Left ventricle myocardium inferior (tissue), 1 donor: Measurements from ENCODE around the gene LSAMP. TPM values are rescaled to one million over a fixed set of nuclear protein-coding genes. Genes with fewer than 3 reads are reported as not detected.

ENCODE experiments used
- DNase-seq: peaks from one replicate; pipeline ENCODE4 v3.0.0-alpha.2; 2020
- H3K27ac ChIP-seq: fragments of 200-600 bp; replicated peaks from 2 replicates; pipeline ENCODE4 v1.8.0; 2021
- H3K27me3 ChIP-seq: fragments of 200-600 bp; 2 replicates; pipeline ENCODE4 v1.8.0; 2021; ENCODE audit warnings: low read depth
- H3K36me3 ChIP-seq: fragments of 200-600 bp; 2 replicates; pipeline ENCODE4 v1.8.0; 2021
- H3K4me1 ChIP-seq: fragments of 200-600 bp; 2 replicates; pipeline ENCODE4 v1.8.0; 2021
- H3K4me3 ChIP-seq: fragments of 200-600 bp; 2 replicates; pipeline ENCODE4 v1.8.0; 2021; ENCODE audit warnings: mild to moderate bottlenecking, moderate library complexity
- H3K9me3 ChIP-seq: fragments of 200-600 bp; replicated peaks from 2 replicates; pipeline ENCODE4 v1.8.0; 2021
- CTCF ChIP-seq: fragments of 200-600 bp; IDR thresholded peaks from 2 replicates; pipeline ENCODE4 v1.8.0; 2021; ENCODE audit warnings: antibody characterized with exemption, mild to moderate bottlenecking, borderline replicate concordance
- intact Hi-C: fragments of 100-400 bp; cut with micrococcal nuclease; formaldehyde crosslinking; loops from one replicate; pipeline ENCODE4 v1.11.0; 2022
- total RNA-seq: library from RNA; stranded (reverse); fragmentation: NEBNext Ultra II Directional; extraction: Animal tissue kit (Norgen Biotek cat#: 25700); gene quantifications from one replicate; pipeline ENCODE4 v1.2.1, GENCODE V29; 2021
- donor health status: DM: no; HTN: yes; CAD: no; lungs with severe emphysema.

LSAMP gene
- total RNA-seq, 1 donor from 2014 or later = 1.2 TPM

- no peak for DNase-seq
- no peaks in the 10 kb centered on the region for H3K4me1 ChIP-seq
- H3K27ac ChIP-seq = no peak overlapping the region
- no peaks in the 10 kb centered on the region for H3K36me3 ChIP-seq
- intact Hi-C loops = no loop called here
- no peaks in the 10 kb centered on the region for H3K27me3 ChIP-seq
- TF ChIP-seq CTCF = no peak
- H3K9me3 ChIP-seq = no peaks in the 10 kb centered on the region
- H3K4me3 ChIP-seq = no peak overlapping the region
These were observed 410.5 kb downstream of the LSAMP start for GRCh38 chr3:116034794-116035193.

DNA sequence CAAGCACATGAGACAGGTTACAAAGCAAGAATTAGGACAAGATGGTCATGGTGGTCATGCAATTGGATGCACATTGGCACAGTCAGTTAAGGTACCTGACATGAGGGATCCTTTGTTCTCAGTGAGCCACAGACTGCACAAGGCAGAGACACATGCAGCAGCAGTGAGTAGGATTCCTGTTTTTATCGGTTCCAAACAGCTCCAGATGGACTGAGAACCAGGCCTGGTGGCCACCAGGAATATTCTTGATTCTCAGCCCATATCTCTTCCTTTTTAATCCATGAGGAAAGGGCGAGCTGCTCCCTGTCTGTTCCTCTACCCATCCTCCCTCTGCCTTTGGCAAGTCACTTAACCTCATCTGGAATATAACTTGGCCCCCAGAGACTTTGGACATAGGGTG, 411.2 kb downstream of the LSAMP start:
- no peaks in the 10 kb centered on the region for H3K27me3 ChIP-seq

DNA sequence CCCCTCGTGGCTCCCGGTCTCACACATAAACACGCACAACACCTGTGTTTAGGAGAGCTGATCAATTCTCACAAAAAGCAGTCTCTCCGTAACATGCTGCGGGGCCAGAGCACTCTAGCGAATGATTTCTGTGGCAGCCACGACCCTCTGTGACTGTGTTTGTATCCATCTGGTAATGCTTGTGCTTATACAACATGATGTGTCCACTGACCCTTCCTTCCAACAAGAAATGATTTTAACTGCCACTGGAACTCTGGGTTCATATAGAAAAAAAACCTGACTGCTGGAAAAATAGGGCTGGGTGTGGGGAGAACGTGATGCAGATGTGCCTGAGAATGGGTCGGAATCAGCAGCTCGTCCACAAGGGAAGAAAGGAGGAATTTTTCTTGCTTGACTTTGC, 411.8 kb downstream of the LSAMP start:
- TF ChIP-seq CTCF = no peak
- no peaks in the 10 kb centered on the region for H3K27me3 ChIP-seq
- DNase-seq = no peak
- no peak overlapping the region for H3K27ac ChIP-seq
- H3K36me3 ChIP-seq = no peaks in the 10 kb centered on the region
- no peak overlapping the region for H3K4me3 ChIP-seq
- intact Hi-C loops = no loop called here
- H3K4me1 ChIP-seq = no peaks in the 10 kb centered on the region
- no peaks in the 10 kb centered on the region for H3K9me3 ChIP-seq

More for the DNA sequence above, 411.2 kb downstream of the LSAMP start:
- intact Hi-C loops = no loop called here
- TF ChIP-seq CTCF = no peak
- Histone ChIP-seq H3K27ac (no peak overlapping the region), H3K9me3 (no peaks in the 10 kb centered on the region), H3K4me3 (no peak overlapping the region), H3K36me3 (no peaks in the 10 kb centered on the region), H3K4me1 (no peaks in the 10 kb centered on the region)
- no peak for DNase-seq

GRCh38 chr3:116032176-116032575, 413.1 kb downstream of the LSAMP start:
- intact Hi-C loops = no loop called here
- TF ChIP-seq CTCF = no peak
- DNase-seq = no peak
- Histone ChIP-seq H3K27me3 (no peaks in the 10 kb centered on the region), H3K36me3 (no peaks in the 10 kb centered on the region), H3K27ac (no peak overlapping the region), H3K4me1 (no peaks in the 10 kb centered on the region), H3K4me3 (no peak overlapping the region), H3K9me3 (no peaks in the 10 kb centered on the region)

- Histone ChIP-seq H3K27me3 (no peaks in the 10 kb centered on the region), H3K4me3 (no peak overlapping the region), H3K27ac (no peak overlapping the region), H3K9me3 (no peaks in the 10 kb centered on the region), H3K36me3 (no peaks in the 10 kb centered on the region), H3K4me1 (no peaks in the 10 kb centered on the region)
- no peak for TF ChIP-seq CTCF
- DNase-seq = no peak
- intact Hi-C loops = no loop called here
These were observed 415.0 kb downstream of the LSAMP start for GRCh38 chr3:116030131-116030850.
